A549 (cell line): ENCODE measurements around the gene PRSS3. TPM values are rescaled to one million over a fixed set of nuclear protein-coding genes. Genes with fewer than 3 reads are reported as not detected.
"Not testable (repeated sequence)": the region's sequence is repeated elsewhere in the genome, so short reads cannot be mapped to it uniquely, and the experiment has no call there.

ENCODE experiments used
- ATAC-seq, 2 experiments: fragments of 200-7000 bp in 1 of 2; fragments of >200 bp in 1 of 2; cut with Nextera tagmentation in 1 of 2; cut with Tn5 transposase in 1 of 2; 3 replicates each; pipeline versions ENCODE4 v1.8.0 to v1.9.1; 2018 to 2020; ENCODE audit warnings: mild to moderate bottlenecking in 1 of 2, moderate library complexity in 1 of 2
- CTCF ChIA-PET: fragments of 300-600 bp; sonication (Branson Sonifier 250); formaldehyde crosslinking; extraction: SDS; loops from one replicate; lab custom pipeline; 2021; ENCODE audit warnings: antibody characterized with exemption, inconsistent platforms; lab: Yijun Ruan, JAX
- POLR2A ChIA-PET: fragments of 350-600 bp; formaldehyde crosslinking; extraction: SDS; loops from one replicate; lab custom pipeline; 2021; ENCODE audit warnings: antibody characterized with exemption, inconsistent platforms; lab: Yijun Ruan, JAX
- DNase-seq, 2 experiments: peaks; one replicate each; pipeline versions ENCODE4 v3.0.0 to v3.0.0-alpha.2; 2011 to 2016; ENCODE audit warnings: low read depth in 1 of 2, low spot score in 1 of 2
- FAIRE-seq: peaks from 2 replicates; lab custom pipeline; 2011; peaks lifted over from hg19 to GRCh38; lab: Jason Lieb, UNC
- H3K27ac ChIP-seq, 2 experiments: fragments of >200 bp; sonication (Bioruptor Twin); formaldehyde crosslinking; 3 replicates each; pipeline ENCODE4 v1.5.1; 2016 to 2017
- H3K4me1 ChIP-seq: fragments of >200 bp; sonication (Bioruptor Twin); formaldehyde crosslinking; 3 replicates; pipeline ENCODE4 v1.6.1; 2016
- H3K4me2 ChIP-seq: fragments of >200 bp; sonication (Bioruptor Twin); formaldehyde crosslinking; 3 replicates; pipeline ENCODE4 v1.6.1; 2016
- H3K4me3 ChIP-seq: fragments of >200 bp; sonication (Bioruptor Twin); formaldehyde crosslinking; 3 replicates; pipeline ENCODE4 v1.5.1; 2016
- H3K9me3 ChIP-seq: fragments of >200 bp; sonication (Bioruptor Twin); formaldehyde crosslinking; 3 replicates; pipeline ENCODE4 v1.6.1; 2016
- HES2 ChIP-seq: fragments of >200 bp; sonication (Bioruptor Twin); formaldehyde crosslinking; IDR thresholded peaks from 2 replicates; pipeline ENCODE4 v1.6.1; 2016
- NFE2L2 ChIP-seq: fragments of 150-350 bp; conservative IDR thresholded peaks from 2 replicates; pipeline ENCODE4 v1.6.1; 2014; ENCODE audit warnings: low read length
- NR3C1 ChIP-seq: fragments of >200 bp; sonication (Bioruptor Twin); formaldehyde crosslinking; IDR thresholded peaks from 3 replicates; pipeline ENCODE4 v1.6.1; 2017
- WGBS: methylation state at CpG from one replicate; pipeline ENCODE4 v1.1.6; 2017; ENCODE audit errors: missing lambda C conversion rate; 5-methylcytosine and 5-hydroxymethylcytosine counted together
- polyA plus RNA-seq, 4 experiments: library from polyadenylated mRNA; depleted of rRNA in 3 of 4; stranded (reverse); fragments of >200 nt; fragmentation: RNase III in 1 of 4; extraction: RNeasy Plus Mini Kit Qiagen cat#74134 plus additional on column Dnase treatment in 1 of 4; gene quantifications; 2 replicates in 3 of 4; 3 replicates in 1 of 4; pipeline ENCODE4 v1.2.3, GENCODE V29; 2011 to 2017
- small RNA-seq, 6 experiments: library from RNA; depleted of rRNA; stranded (forward); fragments of <200 nt; gene quantifications; one replicate each; pipeline ENCODE3, GENCODE V24; 2012

Gene PRSS3
- polyA plus RNA-seq, 2 of the 4 experiments (the other 2 are of a cell fraction) = 2.0 to 4.0 TPM

GRCh38 chr9:33846231-33846630 is 50.9 kb downstream of the PRSS3 start:
- Histone ChIP-seq H3K27ac (peak overlapping the region in 1 of 2 experiments; percentile 42; a peak in 1 of 6 replicates), H3K4me3 (no peak overlapping the region), H3K9me3 (no peaks in the 10 kb centered on the region), H3K4me2 (peak overlapping the region; percentile 71; the same call in 2 of the 3 replicates)
- ATAC-seq = no peak
- CTCF ChIA-PET = interaction anchor here (0.7 to 1.9 kb wide), 4 partner anchors 12 to 108 kb away, joined by 3 to 6 read pairs (median 4); no protein-coding TSS in a partner anchor
- POLR2A ChIA-PET = no interaction called here
- 80% methylated on average over 4 of the region's 4 CpGs for WGBS
- DNase-seq = no peak
- TF ChIP-seq NR3C1 (no peak), HES2 (no peak), NFE2L2 (no peak)
- TF ChIP-seq, all 56 proteins: peak for 0
- peaks cover 49% of the 10 kb centered on the region for H3K4me1 ChIP-seq
- no peak for FAIRE-seq

GRCh38 chr9:33847894-33848205 is 52.5 kb downstream of the PRSS3 start:
- POLR2A ChIA-PET, FAIRE-seq, H3K9me3 ChIP-seq, ATAC-seq, H3K4me3 ChIP-seq, DNase-seq: not testable (repeated sequence)
- WGBS = 68% methylated on average over 3 of the region's 3 CpGs
- H3K27ac ChIP-seq = peak overlapping the region; percentile 22 to 82; a peak in 3 of 6 replicates
- peaks cover 65% of the 10 kb centered on the region for H3K4me1 ChIP-seq
- CTCF ChIA-PET = interaction anchor here (0.6 to 6.6 kb wide), 6 partner anchors 30 to 110 kb away, joined by 3 to 90 read pairs (median 4); no protein-coding TSS in a partner anchor
- peak overlapping the region; percentile 71 for H3K4me2 ChIP-seq

Small RNA genes within 50 kb of the gene (small RNA-seq; reads per million reads assigned to genes)
- 0 reads per million in 6 experiments for gene RF00019

Other genes starting within 250 kb of the PRSS3 start
- gene UBE2R2, start 21.6 kb downstream of the PRSS3 start, polyA plus RNA-seq (2011; rRNA removed) = 44.9 and 48.1 TPM in 2 replicates
- 37.9 to 41.7 TPM (median 41.2 TPM) in 3 replicates for gene UBE2R2, start 21.6 kb downstream of the PRSS3 start, polyA plus RNA-seq (2017; fragmentation: RNase III; extraction: RNeasy Plus Mini Kit Qiagen cat#74134 plus additional on column Dnase treatment)